Endothelial cell of umbilical vein (primary cell): ENCODE measurements around the gene MAGI1. TPM values are rescaled to one million over a fixed set of nuclear protein-coding genes. Genes with fewer than 3 reads are reported as not detected.

ENCODE experiments used
- BruUV-seq: library from RNA; stranded (reverse); fragments of 400-500 nt; replicated peaks from 2 replicates; lab custom pipeline; 2021; lab: Mats Ljungman, UMichigan
- CTCF ChIA-PET: fragments of 300-600, 350-600 bp; sonication (Branson Sonifier 250); formaldehyde crosslinking; loops from one replicate; lab custom pipeline; 2021; ENCODE audit warnings: antibody characterized with exemption, inconsistent platforms; lab: Charles Lee
- POLR2A ChIA-PET: fragments of 300-600, 350-600 bp; sonication (Branson Sonifier 250); formaldehyde crosslinking; loops from one replicate; lab custom pipeline; 2021; ENCODE audit warnings: antibody characterized with exemption, inconsistent platforms; lab: Charles Lee
- DNase-seq: peaks from one replicate; pipeline ENCODE4 v3.0.0-alpha.2; 2011; ENCODE audit warnings: low read depth, low spot score
- FAIRE-seq: peaks from 2 replicates; lab custom pipeline; 2011; peaks lifted over from hg19 to GRCh38; lab: Jason Lieb, UNC
- H2AFZ ChIP-seq: 2 replicates; pipeline ENCODE4 v1.6.0; 2012; ENCODE audit warnings: low read depth, low read length, control low read depth, inconsistent platforms
- H3K27ac ChIP-seq: 2 replicates; pipeline ENCODE4 v1.5.1; 2011; ENCODE audit warnings: low read depth, mild to moderate bottlenecking, control low read depth, low read length, moderate library complexity; ENCODE audit not compliant: insufficient read depth
- H3K27me3 ChIP-seq, 2 experiments: 2 replicates each; pipeline versions ENCODE4 v1.6.0 to v1.6.1; 2011; ENCODE audit warnings: low read length in 2 of 2, mixed read lengths in 1 of 2; ENCODE audit not compliant: control insufficient read depth in 2 of 2, insufficient read depth in 2 of 2
- H3K36me3 ChIP-seq, 2 experiments: 2 replicates in 1 of 2; 3 replicates in 1 of 2; pipeline ENCODE4 v1.5.1; 2011; ENCODE audit warnings: low read length in 2 of 2, mild to moderate bottlenecking in 1 of 2, moderate library complexity in 1 of 2; ENCODE audit not compliant: control insufficient read depth in 2 of 2, insufficient read depth in 2 of 2; ENCODE audit errors: extremely low read depth in 1 of 2
- H3K4me1 ChIP-seq: 3 replicates; pipeline ENCODE4 v1.5.1; 2011; ENCODE audit warnings: mild to moderate bottlenecking, low read length; ENCODE audit not compliant: control insufficient read depth, insufficient read depth; ENCODE audit errors: extremely low read depth
- H3K4me2 ChIP-seq: 2 replicates; pipeline ENCODE4 v1.6.1; 2011; ENCODE audit warnings: low read length, control low read depth, mixed read lengths; ENCODE audit not compliant: insufficient read depth
- H3K4me3 ChIP-seq, 3 experiments: fragments of 200-600 bp in 1 of 3; sonication (generic), shearing (Covaris generic) in 1 of 3; replicated peaks in 1 of 3; 2 replicates each; pipeline ENCODE4 v1.5.1; 2011 to 2016; ENCODE audit warnings: control low read depth in 3 of 3, low read length in 3 of 3, mild to moderate bottlenecking in 2 of 3, inconsistent platforms in 1 of 3, low read depth in 1 of 3, moderate library complexity in 1 of 3; ENCODE audit not compliant: insufficient read depth in 1 of 3
- H3K79me2 ChIP-seq: 2 replicates; pipeline ENCODE4 v1.6.0; 2012; ENCODE audit warnings: low read length, inconsistent platforms; ENCODE audit not compliant: control insufficient read depth, insufficient read depth
- H3K9ac ChIP-seq: replicated peaks from 2 replicates; pipeline ENCODE3; 2011; ENCODE audit warnings: low read length, control low read depth; ENCODE audit not compliant: insufficient read depth; ENCODE audit errors: extremely low read depth
- H3K9me1 ChIP-seq: replicated peaks from 3 replicates; pipeline ENCODE4 v1.6.0; 2011; ENCODE audit warnings: mild to moderate bottlenecking, low read length; ENCODE audit not compliant: control insufficient read depth, insufficient read depth; ENCODE audit errors: extremely low read depth
- H3K9me3 ChIP-seq: replicated peaks from 2 replicates; pipeline ENCODE4 v1.5.1; 2012; ENCODE audit warnings: low read length, inconsistent platforms; ENCODE audit not compliant: control insufficient read depth, insufficient read depth
- H4K20me1 ChIP-seq: replicated peaks from 2 replicates; pipeline ENCODE3; 2011; ENCODE audit warnings: mild to moderate bottlenecking, low read length; ENCODE audit not compliant: control insufficient read depth, insufficient read depth; ENCODE audit errors: extremely low read depth
- CTCF ChIP-seq, 2 donors: IDR thresholded peaks; 1 replicate in 1 of 2; 2 replicates in 1 of 2; pipeline ENCODE4 v1.5.1; 2011; ENCODE audit warnings: low read length in 2 of 2, mild to moderate bottlenecking in 2 of 2, moderate library complexity in 2 of 2, control low read depth in 1 of 2, inconsistent platforms in 1 of 2, low read depth in 1 of 2; ENCODE audit not compliant: insufficient read depth in 1 of 2; ENCODE audit errors: extremely low read depth in 1 of 2
- EZH2 ChIP-seq: IDR thresholded peaks from 2 replicates; pipeline ENCODE4 v1.6.1; 2012; ENCODE audit warnings: borderline replicate concordance, low read depth, mild to moderate bottlenecking, moderate library complexity, low read length, inconsistent platforms; ENCODE audit not compliant: severe bottlenecking
- FOS ChIP-seq: IDR thresholded peaks from 2 replicates; pipeline ENCODE4 v1.6.1; 2011; ENCODE audit warnings: mild to moderate bottlenecking, low read length, moderate library complexity, borderline replicate concordance; ENCODE audit not compliant: insufficient read depth
- GATA2 ChIP-seq: IDR thresholded peaks from 2 replicates; pipeline ENCODE4 v1.7.0; 2011; ENCODE audit warnings: low read depth, mild to moderate bottlenecking, moderate library complexity, mixed read lengths, low read length; ENCODE audit not compliant: insufficient read length, insufficient read depth
- JUN ChIP-seq: IDR thresholded peaks from 2 replicates; pipeline ENCODE4 v1.6.1; 2011; ENCODE audit warnings: borderline replicate concordance, low read depth; ENCODE audit not compliant: insufficient read length, insufficient read depth
- MAX ChIP-seq: IDR thresholded peaks from 2 replicates; pipeline ENCODE4 v1.6.1; 2011; ENCODE audit not compliant: insufficient read depth, insufficient read length
- MYC ChIP-seq: IDR thresholded peaks from one replicate; pipeline ENCODE4 v1.6.1; 2011; ENCODE audit warnings: mild to moderate bottlenecking, low read depth, low read length
- POLR2A ChIP-seq: IDR thresholded peaks from 2 replicates; pipeline ENCODE4 v1.6.1; 2012; ENCODE audit warnings: low read depth, mild to moderate bottlenecking, control low read depth, low read length
- POLR2AphosphoS5 ChIP-seq: IDR thresholded peaks from 2 replicates; pipeline ENCODE4 v1.6.1; 2012; ENCODE audit warnings: low read depth, mild to moderate bottlenecking, control low read depth, low read length, moderate library complexity; ENCODE audit not compliant: insufficient read depth
- dilution Hi-C: fragments of 300-500 bp; cut with MboI; formaldehyde crosslinking; loops from one replicate; pipeline ENCODE4 v1.15.0; 2019; ENCODE audit warnings: low sequenced_read_pairs; ENCODE audit not compliant: extremely low pct_ligation_motif_present
- intact Hi-C: fragments of 100-400 bp; cut with micrococcal nuclease; formaldehyde crosslinking; loops from one replicate; pipeline ENCODE4 v1.10.0; 2022
- polyA plus RNA-seq, 4 experiments: library from polyadenylated mRNA; depleted of rRNA in 3 of 4; stranded (reverse) in 3 of 4; unstranded in 1 of 4; fragments of >200 nt; gene quantifications; 2 replicates each; pipeline versions ENCODE4 v1.2.1 to v1.2.3, GENCODE V29; 2011 to 2012; ENCODE audit warnings: missing spikeins in 1 of 4
- total RNA-seq: library from RNA; stranded (reverse); gene quantifications from 2 replicates; pipeline ENCODE4 v1.2.3, GENCODE V29; 2021

The MAGI1 gene
- total and polyA plus RNA-seq, 2 donors (not counting 3 experiments of a cell fraction or from before 2014, with no cell fraction given) = 10.1 to 47.9 TPM

GRCh38 chr3:65438612-65439011, 600.1 kb downstream of the MAGI1 start:
- BruUV-seq = no TSS peak
- H3K27me3 ChIP-seq = no peaks in the 10 kb centered on the region
- no peaks in the 10 kb centered on the region for H3K79me2 ChIP-seq
- FAIRE-seq (no peak), DNase-seq (no peak)
- TF ChIP-seq POLR2AphosphoS5 (no peak), FOS (no peak), CTCF (IDR thresholded peaks at IDR 0.05; ENCODE audit: extremely low read depth in 1 of 2, insufficient read depth in 1 of 2, low read depth in 1 of 2, low read length in 2 of 2) (no peak), MAX (no peak), MYC (no peak), JUN (no peak), EZH2 (no peak), POLR2A (no peak), GATA2 (no peak)
- no peak overlapping the region for H3K4me2 ChIP-seq
- POLR2A ChIA-PET = no interaction called here
- H3K4me1 ChIP-seq = no peaks in the 10 kb centered on the region
- dilution Hi-C loops (no loop called here), intact Hi-C loops (loop anchor here (1.0 to 5.0 kb wide), 5 partner anchors 235 to 758 kb away; partner anchors contain the start of gene ADAMTS9)
- no peaks in the 10 kb centered on the region for H3K9me1 ChIP-seq
- H3K9me3 ChIP-seq = no peaks in the 10 kb centered on the region
- CTCF ChIA-PET = interaction anchor here (0.8 to 3.6 kb wide), 9 partner anchors 14 to 909 kb away, joined by 3 to 65 read pairs (median 5); no protein-coding TSS in a partner anchor
- H3K9ac ChIP-seq = no peak overlapping the region
- peaks cover 0 to 2% of the 10 kb centered on the region in 2 experiments for H3K36me3 ChIP-seq
- no peak overlapping the region for H3K4me3 ChIP-seq
- H2AFZ ChIP-seq = no peak overlapping the region
- H4K20me1 ChIP-seq = no peaks in the 10 kb centered on the region
- no peak overlapping the region for H3K27ac ChIP-seq
